TTC549 (cell line): ENCODE measurements around the gene SSC4D.
"Not testable (repeated sequence)": the region's sequence is repeated elsewhere in the genome, so short reads cannot be mapped to it uniquely, and the experiment has no call there.

ENCODE experiments used
- FAIRE-seq: peaks from 2 replicates; lab custom pipeline; 2012; peaks lifted over from hg19 to GRCh38; lab: Jason Lieb, UNC

The SSC4D gene

DNA sequence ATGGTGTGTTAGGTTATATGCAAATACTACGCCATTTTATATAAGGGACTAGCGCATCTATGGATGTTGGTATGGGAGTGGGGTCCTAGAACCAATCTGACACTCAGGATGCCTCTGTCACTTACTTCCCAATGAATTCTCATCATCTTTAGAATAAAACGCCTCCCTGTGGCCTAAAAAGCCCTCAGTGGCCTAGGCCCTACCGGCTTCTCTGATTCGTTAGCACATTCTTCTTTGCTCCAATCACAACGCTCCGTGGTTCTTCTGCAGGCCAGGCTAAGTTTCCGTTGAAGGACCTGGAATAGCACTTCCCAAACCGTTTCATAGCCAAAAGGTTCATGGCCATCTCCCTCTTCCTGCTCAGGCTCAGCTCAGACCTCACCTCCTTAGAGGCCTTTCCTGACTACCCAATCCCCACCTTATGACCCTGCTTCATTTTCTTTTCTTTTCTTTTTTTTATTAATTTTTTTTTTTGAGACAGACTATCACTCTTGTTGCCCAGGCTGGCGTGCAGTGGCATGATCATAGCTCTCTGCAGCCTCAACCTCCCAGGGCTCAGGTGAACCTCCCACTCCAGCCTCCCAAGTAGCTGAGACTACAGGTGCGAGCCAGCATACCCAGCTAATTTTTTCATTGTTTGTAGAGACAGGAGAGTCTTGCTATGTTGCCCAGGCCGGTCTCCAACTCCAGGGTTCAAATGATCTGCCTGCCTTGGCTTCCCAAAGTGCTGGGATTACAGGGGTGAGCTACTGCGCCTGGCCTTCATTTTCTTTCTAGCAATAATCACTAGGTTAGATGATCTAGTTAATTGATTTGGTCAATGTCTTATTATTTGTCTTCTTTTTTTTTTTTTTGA lies 26.2 kb downstream of the SSC4D start:
- FAIRE-seq, result no peak

DNA sequence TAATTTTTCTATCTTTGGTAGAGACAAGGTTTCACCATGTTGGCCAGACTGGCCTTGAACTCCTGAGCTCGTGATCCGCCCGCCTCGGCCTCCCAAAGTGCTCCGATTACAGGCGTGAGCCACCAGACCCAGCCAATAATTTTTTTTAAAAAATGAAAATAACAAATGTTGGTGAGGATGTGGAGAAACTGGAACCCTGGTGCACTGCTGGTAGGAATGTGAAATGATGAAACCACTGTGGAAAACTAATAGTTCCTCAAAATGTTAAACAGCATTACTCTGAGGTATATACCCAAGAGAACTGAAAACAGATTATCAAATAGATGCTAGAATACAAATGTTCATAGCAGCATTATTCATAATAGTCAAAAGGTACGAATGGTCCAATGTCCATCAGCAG lies 27.7 kb downstream of the SSC4D start:
- FAIRE-seq, result no peak

DNA sequence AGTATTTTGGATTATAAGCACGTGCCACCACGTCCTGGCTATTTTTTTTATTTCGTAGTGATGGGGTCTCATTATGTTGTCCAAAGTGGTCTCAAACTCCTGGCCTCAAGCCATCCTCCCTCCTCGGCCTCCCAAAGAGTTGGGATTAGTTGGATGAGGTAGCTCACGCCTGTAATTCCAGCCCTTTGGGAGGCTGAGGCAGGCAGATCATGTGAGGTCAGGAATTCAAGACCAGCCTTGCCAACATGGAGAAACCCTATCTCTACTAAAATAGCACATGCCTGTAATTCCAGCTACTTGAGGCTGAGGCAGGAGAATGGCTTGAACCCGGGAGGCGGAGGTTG lies 28.9 kb downstream of the SSC4D start:
- no peak for FAIRE-seq

DNA sequence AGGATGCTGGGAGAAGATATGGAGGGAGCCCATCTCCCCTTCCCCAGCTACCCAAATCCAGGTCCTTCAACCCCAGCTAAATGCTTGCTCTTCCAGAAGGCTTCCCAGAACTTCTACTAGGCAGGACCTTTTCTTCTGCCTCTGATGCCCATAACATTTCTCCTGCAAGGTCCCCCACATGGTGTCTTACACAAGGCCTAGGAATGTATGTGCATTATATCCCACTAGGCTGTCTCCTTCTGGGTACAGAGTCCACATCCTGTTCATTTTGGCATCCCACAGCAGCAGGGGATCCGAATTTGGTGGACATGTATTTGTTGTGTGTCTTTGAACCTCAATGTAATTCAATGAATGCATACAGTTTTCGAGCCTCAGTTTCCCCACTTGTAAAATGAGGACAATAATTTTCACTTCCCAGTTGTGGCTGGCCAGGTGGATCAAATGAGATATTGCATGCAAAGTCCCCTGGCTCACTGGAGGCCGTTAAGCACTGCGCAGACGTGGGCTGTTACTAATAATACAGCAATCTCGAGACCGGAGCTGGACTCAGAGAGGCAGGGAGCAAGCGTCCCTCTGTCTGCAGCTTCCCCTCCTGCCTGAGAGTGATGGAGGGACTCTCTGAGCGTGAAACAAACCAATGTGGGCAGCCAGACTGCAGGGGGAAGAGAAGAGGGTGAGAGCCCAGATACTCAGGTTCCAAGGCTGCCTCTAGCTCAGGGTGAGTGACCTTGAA lies 32.1 kb downstream of the SSC4D start:
- no peak for FAIRE-seq

DNA sequence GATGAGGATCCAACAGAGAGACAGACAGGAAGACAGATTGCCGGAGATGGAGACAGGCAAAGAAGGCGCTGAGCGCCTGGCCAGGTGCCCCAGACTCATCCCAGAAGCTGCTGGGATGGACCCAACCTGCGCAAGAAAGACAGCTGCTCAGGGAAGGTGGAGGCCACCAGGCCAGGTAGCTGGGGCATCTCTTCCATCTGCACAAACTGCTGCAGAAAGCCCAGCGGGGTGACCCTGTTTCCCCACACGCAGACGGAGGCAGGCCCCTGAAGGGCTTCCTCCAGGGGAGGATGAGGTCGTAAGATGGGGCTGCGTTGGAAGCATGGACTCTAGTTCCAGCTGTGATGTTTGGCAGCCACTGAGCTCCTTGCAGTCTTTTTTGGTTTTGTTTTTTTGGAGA lies 34.2 kb downstream of the SSC4D start:
- no peak for FAIRE-seq

DNA sequence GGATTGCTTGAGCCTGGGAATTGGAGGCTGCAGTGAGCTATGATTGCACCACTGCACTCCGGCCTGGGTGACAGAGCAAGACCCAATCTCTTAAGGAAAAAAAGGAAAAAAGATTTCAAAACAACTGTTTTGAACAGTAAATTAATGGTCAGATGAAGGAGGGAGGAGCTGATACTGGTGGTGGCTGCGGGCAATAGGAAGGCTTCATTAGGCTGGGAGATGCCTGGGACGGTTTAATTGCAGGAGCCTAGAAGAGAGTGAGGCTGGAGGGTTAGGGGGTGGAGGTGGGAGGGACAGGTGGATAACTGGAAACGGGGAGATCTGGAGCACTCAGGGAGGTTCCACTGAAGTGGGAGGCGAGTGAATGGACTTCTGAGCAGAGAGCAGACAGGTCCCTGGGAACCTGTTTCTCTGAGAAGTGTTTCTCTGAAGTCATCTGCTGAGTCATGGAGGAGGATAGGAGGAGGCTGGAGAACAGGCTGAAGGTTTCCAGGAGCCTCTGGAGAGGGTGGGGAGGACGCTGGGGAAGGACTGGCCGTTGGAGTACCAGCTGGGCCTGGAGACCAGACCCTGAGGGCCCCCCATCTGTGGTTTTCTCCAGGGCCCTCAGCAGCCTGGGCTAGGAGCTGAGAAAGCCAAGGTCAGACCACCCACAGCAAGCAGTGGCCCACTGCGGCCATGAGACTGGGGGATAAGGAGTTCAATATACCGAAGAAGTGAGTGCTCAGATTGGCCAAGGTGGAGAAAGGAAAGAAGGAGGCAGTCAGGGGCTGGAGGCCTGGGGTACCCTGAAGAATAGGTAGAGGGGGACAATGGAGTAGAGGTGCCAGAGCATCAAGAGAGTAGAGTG lies 36.3 kb downstream of the SSC4D start:
- no peak for FAIRE-seq

DNA sequence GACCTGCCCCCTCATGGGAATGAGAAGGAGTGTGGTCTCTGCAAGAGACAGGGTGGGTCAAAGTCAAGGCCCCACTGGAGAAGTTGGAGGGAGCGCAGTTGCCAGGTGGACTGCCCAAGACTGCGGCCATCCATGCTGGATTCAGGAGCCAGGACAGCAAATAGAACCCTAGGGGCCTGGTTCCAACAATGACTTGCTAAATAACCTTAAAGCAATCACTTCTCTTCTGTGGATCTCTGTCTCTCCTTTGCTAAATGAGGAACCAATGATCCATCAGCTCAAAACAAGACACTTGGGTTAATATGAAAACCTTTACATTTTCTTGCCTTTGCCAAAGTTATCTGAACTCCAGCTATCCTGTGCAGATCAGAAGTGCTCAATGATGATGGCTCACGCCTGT lies 38.1 kb downstream of the SSC4D start:
- no peak for FAIRE-seq

DNA sequence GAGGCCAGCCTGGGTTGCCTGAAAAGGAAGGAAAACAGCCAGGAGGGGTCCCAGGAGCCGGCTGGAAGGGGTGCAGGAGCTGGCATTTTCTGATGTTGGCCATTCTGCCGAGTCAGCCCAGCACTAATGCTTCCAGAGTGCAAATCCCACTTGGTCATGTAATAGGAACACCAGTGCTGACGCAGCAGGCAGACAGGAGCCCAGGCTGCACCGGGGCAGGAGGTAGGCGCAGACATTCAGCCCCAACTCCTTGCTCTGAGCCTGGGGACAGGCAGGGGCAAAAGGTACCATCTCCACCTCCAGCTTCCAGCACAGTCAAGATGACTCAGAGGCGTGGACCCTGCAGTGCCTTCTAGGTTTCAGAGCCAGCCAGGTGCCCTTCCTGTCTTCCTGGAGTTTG lies 40.5 kb downstream of the SSC4D start:
- FAIRE-seq, result no peak

DNA sequence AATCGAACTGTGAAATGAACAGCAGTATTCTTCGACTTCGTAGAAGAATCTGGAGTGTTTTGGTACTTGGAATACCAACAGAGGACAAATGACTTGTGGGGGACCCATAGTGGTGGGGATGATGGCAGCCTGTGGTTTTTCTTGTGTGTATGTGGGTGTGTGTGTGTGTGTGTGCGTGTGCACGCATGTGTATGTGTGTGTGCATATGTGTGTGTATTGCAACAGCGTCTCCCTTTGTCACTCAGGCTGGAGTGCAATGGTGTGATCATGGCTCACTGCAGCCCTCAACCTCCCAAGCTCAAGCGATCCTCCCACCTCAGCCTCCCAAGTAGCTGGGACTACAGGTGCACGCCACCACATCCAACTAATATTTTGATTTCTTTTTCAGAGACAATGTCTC lies 41.3 kb downstream of the SSC4D start:
- no peak for FAIRE-seq

DNA sequence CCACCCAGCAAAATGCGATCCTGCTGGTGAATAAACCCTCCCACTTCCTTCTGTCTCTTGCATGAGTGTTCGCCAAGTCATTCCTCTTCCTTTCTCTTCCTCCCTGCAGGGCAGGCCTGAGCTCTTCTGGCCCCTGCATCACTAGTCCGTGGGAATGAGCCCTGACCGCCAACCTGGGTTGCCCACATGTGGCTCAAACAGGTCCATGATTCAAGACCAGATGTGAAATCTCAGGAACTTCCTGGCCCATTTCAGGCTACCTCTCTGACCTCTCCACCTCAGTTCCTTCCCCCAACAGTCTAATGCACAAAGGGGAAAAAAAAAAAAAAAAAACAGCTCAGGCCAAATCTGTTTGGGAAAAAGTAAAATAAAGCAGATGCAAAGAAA lies 45.3 kb downstream of the SSC4D start:
- FAIRE-seq, result no peak

DNA sequence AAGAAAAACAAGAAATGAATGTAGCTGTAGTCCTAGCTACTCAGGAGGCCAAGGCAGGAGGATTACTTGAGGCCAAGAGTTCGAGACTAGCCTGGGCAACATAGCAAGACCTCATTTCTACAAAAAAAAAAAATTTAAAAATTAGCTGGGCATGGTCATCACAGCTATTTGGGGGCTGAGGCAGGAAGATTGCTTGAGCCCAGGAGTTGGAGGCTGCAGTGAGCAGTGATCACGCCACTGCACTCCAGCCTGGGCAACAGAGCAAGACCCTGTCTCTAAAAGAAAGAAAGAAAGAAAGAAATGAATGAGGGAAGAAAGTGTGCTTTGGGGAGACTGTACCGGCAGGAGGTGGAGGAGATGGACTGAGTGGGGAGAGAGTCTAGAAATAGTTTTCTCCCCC lies 45.7 kb downstream of the SSC4D start:
- not testable (repeated sequence) for FAIRE-seq

DNA sequence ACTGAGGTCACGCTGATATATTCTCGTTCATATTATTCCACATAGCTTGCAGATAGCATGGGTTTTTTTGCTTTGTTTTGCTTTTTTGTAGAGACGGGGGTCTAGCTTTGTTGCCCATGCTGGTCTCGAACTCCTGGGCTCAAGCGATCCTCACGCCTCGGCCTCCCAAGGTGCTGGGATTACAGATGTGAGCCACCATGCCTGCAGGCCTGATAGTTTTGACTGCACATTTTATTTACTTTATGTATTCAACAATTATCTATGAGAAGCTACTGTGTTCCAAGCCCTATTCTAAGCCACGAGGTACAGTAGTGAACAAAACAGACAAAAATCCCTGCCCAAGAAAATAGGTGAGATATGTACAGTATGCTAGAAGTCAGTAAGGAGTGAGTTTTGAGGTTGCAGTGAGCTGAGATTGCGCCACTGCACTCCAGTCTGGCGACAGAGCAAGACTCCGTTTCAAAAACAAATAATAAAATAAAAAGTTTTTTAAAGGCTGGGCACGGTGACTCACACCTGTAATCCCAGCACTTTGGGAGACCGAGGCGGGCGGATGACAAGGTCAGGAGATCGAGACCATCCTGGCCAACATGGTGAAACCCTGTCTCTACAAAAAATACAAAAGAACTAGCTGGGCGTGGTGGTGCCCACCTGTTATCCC lies 49.4 kb downstream of the SSC4D start:
- FAIRE-seq, result no peak

DNA sequence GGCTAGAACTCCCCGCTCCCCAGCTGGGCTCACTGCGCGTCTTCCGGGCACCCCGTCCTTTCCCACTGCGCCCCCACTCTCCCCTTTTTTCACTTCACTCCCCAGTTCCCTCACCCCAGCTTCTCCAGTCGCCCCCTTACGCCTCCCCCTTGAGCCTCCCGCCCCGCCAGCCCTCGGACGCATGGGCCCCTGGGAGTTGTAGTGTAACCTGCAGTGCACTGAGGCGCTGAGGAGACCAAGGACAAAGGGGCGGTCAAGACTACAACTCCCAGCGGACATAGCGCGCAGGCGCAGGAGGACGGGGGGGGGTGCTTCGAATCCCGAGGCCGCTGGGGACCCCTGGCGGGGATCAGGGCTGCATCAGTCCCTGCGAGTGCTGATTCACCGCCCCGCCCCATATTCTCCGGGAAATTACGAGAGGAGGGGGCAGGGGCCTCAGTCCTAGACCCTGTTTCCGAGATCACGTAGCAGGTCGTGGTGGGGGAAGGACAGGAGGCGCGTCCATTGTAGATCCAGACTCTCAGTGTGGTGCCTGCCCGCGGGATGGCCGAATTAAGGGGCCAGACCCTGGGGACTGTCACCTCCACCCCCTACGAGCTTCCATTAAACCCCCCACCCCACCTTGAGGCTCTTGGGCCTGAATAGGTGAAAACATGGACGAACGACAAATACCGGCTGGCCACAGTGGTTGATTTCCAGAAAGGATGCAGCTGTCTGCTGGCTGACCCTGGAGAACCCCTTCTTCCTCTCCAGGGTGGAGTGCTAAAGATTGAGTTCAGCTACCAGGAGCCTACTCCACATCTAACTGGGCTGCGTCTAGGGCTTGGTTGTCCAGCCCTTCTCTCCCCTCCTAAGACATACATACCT lies 50.2 kb downstream of the SSC4D start:
- FAIRE-seq, result peak; percentile 76

DNA sequence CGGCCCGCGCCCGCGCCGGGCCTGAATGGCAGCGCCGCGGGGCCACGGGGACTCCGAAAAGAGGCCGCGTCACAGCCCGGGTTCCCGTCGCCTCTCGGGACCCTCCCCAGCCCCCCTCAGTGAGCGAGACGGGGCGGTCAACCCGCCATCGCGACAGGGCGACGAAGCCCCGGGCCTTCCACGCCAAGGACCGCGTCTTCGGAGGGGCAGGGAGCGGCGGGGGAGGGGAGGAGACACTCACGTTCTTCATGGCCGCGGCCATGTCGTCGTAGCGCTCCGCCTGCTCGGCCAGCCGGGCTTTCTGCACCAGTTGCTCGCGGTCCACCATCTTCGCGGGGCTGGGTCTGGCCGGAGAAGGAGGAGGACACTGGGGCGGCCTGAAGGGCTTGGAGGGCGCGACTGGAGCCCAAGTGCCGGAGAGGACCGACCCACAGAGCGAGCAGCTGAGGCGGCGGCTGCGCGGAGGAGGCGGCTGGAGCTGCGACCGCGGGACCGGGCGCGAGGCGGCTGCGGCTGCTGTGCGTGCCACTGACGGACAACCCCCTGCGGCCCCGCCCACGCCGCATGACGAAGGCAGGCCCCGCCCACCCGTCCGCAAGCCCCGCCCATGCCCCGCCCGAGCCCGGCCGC lies 50.9 kb downstream of the SSC4D start, which contains the start of gene YWHAG:
TSS of gene YWHAG (minus strand) at position 511 of the 630 bp plus-strand sequence. CDS start at position 328, 183 bp downstream.
- no peak for FAIRE-seq

DNA sequence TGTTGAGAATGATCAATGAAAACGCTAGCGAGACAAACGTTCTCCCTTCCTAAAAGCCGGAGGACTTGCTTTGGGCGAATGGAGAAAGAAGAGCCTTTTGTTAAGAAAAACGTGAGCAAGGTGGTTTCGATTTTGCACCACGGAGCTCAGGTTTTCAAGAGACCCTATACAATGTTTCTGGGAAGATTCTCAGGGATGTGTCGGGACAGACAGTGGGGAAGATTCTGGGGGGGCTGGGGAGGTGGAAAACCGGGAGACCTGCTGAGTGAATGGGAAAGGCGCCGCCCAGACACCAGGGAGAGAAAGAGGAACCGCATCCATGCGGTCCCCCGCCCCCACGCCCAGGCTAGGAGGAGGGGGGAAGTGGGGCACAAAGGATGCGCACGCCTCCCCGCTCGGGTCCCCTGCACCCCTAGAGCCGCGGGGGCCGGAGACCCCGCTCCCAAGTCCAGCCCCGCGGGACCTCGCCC lies 51.5 kb downstream of the SSC4D start:
- FAIRE-seq, result no peak

DNA sequence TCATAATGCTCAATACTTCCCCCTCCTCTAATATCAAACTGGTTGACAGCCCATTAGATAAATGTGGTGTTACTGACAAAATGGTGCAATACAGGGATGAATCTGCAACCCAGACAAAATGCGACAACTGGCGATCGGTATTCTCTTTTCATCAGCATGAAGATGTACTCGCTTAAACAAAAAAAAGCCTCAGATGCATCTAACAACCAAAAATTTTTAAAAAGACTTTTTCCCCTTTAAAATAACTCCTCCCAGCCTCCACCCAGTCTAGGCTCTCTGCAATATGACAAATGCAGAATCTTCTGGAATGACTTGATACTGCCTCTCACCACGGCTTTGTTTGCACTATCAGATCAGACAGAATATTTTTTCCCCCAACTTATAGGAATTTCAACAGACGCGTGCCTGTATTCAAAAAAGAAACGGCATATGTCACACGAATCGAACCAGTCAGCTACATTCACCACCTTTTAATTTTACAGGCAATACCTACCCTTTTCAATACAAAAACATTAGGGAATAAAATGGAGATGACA lies 52.0 kb downstream of the SSC4D start:
- no peak for FAIRE-seq

DNA sequence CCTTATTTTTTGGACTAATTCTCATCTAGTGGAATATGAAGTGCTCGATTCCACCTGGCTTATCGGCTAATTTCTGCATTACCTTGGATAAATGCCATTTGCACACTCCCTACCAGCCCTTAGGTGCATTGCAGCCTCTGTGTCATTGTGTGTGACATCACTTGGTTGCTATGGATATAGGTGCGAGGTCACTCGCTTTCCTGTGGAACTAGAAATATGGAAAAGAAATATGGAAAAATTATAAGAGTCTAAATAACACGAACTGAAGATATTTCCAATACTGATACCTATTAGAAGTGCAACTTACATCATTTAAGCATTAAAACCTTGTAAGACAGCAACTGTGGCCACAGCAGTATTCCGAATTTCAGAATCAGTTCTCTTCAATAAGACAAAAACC lies 52.7 kb downstream of the SSC4D start:
- FAIRE-seq, result no peak

DNA sequence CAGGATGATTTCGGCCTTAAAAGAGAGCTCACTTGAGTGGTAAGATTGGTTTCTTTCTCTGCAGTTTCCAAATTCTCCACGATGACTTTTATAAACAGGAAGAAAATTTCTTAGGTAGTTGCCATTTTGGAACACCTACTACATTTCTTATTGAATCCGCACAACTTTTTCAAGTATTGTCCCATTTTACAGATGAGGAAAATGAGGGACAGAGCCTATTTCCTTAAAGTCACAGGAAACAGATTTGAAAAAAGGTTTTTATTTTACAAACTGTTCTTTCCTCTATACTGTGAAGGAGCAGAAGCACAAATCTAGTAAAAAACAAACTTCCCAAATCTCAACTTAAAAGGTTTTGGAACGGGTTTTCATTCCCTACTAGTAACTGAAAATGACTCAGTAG lies 53.4 kb downstream of the SSC4D start:
- FAIRE-seq, result no peak

DNA sequence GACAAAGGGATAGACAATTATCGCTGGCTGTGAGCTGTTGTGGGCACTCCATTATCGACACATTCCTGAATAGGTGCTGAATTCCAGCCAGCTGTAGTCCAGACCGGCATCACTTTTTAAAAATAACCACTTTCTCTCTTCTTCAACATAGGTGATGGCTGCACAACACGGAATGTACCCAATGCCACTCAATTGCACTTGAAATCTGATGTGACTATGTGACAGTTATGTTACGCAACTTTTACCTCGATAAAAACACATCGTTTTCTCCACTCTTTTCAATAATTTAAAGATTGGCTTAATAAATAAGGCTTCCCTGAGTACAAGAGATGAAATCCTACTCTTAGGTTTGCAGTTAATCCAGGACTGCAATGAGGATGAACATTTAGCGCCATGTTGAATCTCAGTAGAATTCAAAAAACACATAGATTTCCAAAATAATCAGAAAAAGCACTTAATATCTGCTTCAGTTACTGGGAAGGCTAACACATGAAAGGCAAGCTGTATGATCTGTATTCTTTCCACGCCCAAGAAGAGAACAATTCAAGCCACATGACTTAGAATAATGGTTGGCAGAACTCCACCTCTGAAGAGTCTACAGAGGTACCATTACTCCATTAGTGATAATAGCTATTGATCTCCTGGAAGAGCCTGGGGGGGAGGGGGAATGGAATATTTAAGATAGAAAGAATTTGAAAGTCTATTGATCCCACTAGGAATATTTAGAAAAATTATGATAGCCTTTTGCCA lies 54.3 kb downstream of the SSC4D start:
- no peak for FAIRE-seq

DNA sequence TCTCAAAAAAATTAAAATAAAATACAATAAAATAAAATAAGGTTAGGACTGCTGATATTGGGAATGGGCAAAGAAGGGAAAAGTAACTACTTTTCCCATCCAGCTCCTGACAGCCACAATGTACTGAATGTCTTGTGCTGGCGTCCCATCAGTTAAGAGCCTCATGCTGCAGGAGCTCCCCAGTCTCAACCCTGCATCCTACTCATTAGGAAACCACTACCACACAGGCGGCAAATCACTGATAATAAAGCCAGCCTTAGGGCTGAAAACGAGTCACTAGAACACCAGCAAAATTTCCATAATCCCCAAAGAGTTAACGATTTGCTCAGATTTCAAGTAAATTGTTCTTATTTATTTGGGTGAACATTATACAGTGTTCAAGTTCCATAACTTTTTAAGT lies 55.0 kb downstream of the SSC4D start:
- FAIRE-seq, result no peak
